Trophoblast cell (in vitro differentiated cells and primary cell): Measurements from ENCODE around the gene KANK2. TPM values are rescaled to one million over a fixed set of nuclear protein-coding genes. Genes with fewer than 3 reads are reported as not detected.

Experiments used
- DNase-seq, 2 donors: peaks; one replicate each; pipeline ENCODE4 v3.0.0-alpha.2; 2016
- H2AFZ ChIP-seq: 2 replicates; pipeline ENCODE4 v1.6.1; 2013; ENCODE audit warnings: low read length, moderate library complexity, mild to moderate bottlenecking; ENCODE audit not compliant: insufficient read depth, poor library complexity
- H2AK5ac ChIP-seq: 2 replicates; pipeline ENCODE4 v1.6.1; 2013; ENCODE audit warnings: mild to moderate bottlenecking, low read length
- H2BK120ac ChIP-seq: 2 replicates; pipeline ENCODE4 v1.6.1; 2013; ENCODE audit warnings: low read length, mild to moderate bottlenecking, moderate library complexity; ENCODE audit not compliant: insufficient read depth, poor library complexity
- H2BK12ac ChIP-seq: 2 replicates; pipeline ENCODE4 v1.6.1; 2013; ENCODE audit warnings: mild to moderate bottlenecking, low read length, moderate library complexity
- H2BK5ac ChIP-seq: 2 replicates; pipeline ENCODE4 v1.6.1; 2013; ENCODE audit warnings: low read length, low read depth, moderate library complexity, mild to moderate bottlenecking; ENCODE audit not compliant: poor library complexity
- H3K14ac ChIP-seq: 2 replicates; pipeline ENCODE4 v1.6.1; 2013; ENCODE audit warnings: mild to moderate bottlenecking, low read length
- H3K18ac ChIP-seq: 2 replicates; pipeline ENCODE4 v1.6.1; 2013; ENCODE audit warnings: mild to moderate bottlenecking, low read length
- H3K23ac ChIP-seq: 2 replicates; pipeline ENCODE4 v1.6.1; 2013; ENCODE audit warnings: low read length
- H3K27ac ChIP-seq: 2 replicates; pipeline ENCODE4 v1.5.1; 2013; ENCODE audit warnings: low read depth, mild to moderate bottlenecking, inconsistent platforms, low read length, moderate library complexity
- H3K27me3 ChIP-seq: 2 replicates; pipeline ENCODE4 v1.6.1; 2013; ENCODE audit warnings: inconsistent platforms, mild to moderate bottlenecking, low read length, moderate library complexity; ENCODE audit not compliant: insufficient read depth
- H3K36me3 ChIP-seq, 2 experiments: 1 replicate in 1 of 2; 2 replicates in 1 of 2; pipeline ENCODE4 v1.6.1; 2013; ENCODE audit warnings: low read length in 2 of 2, mild to moderate bottlenecking in 2 of 2, moderate library complexity in 1 of 2; ENCODE audit not compliant: insufficient read depth in 2 of 2, control insufficient read depth in 1 of 2
- H3K4ac ChIP-seq: 2 replicates; pipeline ENCODE4 v1.6.1; 2013; ENCODE audit warnings: low read depth, mild to moderate bottlenecking, low read length, moderate library complexity
- H3K4me1 ChIP-seq, 2 experiments: 1 replicate in 1 of 2; 2 replicates in 1 of 2; pipeline ENCODE4 v1.6.1; 2013; ENCODE audit warnings: low read length in 2 of 2, mild to moderate bottlenecking in 2 of 2, moderate library complexity in 1 of 2; ENCODE audit not compliant: insufficient read depth in 2 of 2, control insufficient read depth in 1 of 2
- H3K4me2 ChIP-seq: 2 replicates; pipeline ENCODE4 v1.6.1; 2013; ENCODE audit warnings: inconsistent platforms, mild to moderate bottlenecking, low read length, moderate library complexity
- H3K4me3 ChIP-seq: 2 replicates; pipeline ENCODE4 v1.5.1; 2013; ENCODE audit warnings: mild to moderate bottlenecking, low read depth, low read length, inconsistent platforms
- H3K79me1 ChIP-seq: one replicate; pipeline ENCODE4 v1.6.1; 2013; ENCODE audit warnings: low read length
- H3K79me2 ChIP-seq: 2 replicates; pipeline ENCODE4 v1.6.1; 2013; ENCODE audit warnings: low read length, mild to moderate bottlenecking; ENCODE audit not compliant: control insufficient read depth, insufficient read depth, poor library complexity
- H3K9ac ChIP-seq: 2 replicates; pipeline ENCODE4 v1.6.1; 2013; ENCODE audit warnings: mild to moderate bottlenecking, low read length
- H3K9me3 ChIP-seq: 2 replicates; pipeline ENCODE4 v1.6.1; 2013; ENCODE audit warnings: low read depth, mild to moderate bottlenecking, control low read depth, inconsistent platforms, low read length; ENCODE audit not compliant: insufficient read depth
- H4K12ac ChIP-seq: 2 replicates; pipeline ENCODE4 v1.6.1; 2013; ENCODE audit warnings: low read depth, mild to moderate bottlenecking, low read length, moderate library complexity
- H4K8ac ChIP-seq: 2 replicates; pipeline ENCODE4 v1.6.1; 2013; ENCODE audit warnings: low read depth, mild to moderate bottlenecking, low read length, moderate library complexity
- H4K91ac ChIP-seq: one replicate; pipeline ENCODE4 v1.6.1; 2013; ENCODE audit warnings: low read depth, mild to moderate bottlenecking, low read length, moderate library complexity
- WGBS: extraction: QIAGEN DNeasy Blood & Tissue Kit; methylation state at CpG from one replicate; pipeline ENCODE4 v1.1.7; 2013; ENCODE audit warnings: missing lambda C conversion rate; ENCODE audit not compliant: insufficient read length, insufficient coverage; ENCODE audit errors: extremely low coverage; 5-methylcytosine and 5-hydroxymethylcytosine counted together
- polyA plus RNA-seq: library from polyadenylated mRNA; stranded (reverse); fragments of 200-250 nt; gene quantifications from 2 replicates; pipeline ENCODE4 v1.2.3, GENCODE V29; 2013

KANK2 gene
- polyA plus RNA-seq = 35.1 and 36.6 TPM in 2 replicates

DNA sequence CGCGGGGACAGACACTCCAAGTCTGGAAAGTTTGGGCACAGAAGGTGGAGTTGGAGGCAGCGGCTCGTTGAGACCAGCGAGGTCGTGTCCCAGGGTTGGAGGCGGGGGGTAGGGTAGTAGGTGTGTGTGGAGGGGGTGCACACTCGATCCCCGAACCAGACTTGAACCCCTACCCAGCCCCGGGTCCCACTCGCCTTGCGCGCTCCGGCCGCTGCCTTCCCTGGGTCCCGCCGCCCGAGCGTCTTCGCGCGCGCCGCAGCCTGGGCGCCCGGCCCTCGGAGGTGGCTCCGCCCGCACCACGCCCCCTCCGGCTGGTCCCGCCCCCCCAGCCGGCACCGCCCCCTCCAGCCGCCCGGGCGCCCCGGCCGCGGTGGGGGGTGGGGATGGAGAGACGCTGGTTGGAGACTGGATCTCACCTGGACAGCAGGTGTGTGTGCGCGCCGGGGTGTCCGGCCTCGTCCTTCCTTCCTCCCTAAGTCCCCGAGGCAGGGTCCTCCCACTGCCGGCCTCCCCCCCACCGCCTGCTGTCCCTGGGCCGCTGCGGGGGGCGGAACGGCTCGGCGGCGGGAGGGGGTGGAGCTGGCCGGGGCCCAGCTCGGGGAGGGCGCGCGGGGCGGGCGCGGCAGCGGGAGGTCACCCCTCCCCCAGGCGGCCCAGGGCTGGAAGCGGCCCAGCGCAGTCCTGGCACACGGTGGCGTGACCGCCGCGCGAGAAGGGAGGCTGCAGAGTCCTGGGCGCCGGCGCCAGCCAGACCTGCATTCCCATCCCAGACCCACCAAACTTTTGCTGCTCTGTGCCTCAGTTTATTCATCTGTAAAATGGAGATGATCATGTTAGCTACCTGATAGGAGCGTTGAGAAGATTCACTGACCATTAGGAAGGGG, at the start of gene KANK2:
KANK2 (minus strand) TSS at position 255 of the 884 bp plus-strand sequence. CDS start 3,034 bp downstream, outside the sequence.
- peaks cover 2 to 9% of the 10 kb centered on the region in 2 experiments for H3K4me1 ChIP-seq
- H2BK12ac ChIP-seq = peak within 1 kb of the TSS; percentile 60
- H3K27ac ChIP-seq = peak within 1 kb of the TSS; percentile 87
- H3K18ac ChIP-seq = peak within 1 kb of the TSS; percentile 92
- peak within 1 kb of the TSS; percentile 93 for H3K9ac ChIP-seq
- peaks cover 20 to 25% of the 10 kb centered on the region in 2 experiments for H3K36me3 ChIP-seq
- peak within 1 kb of the TSS; percentile 64 for H4K8ac ChIP-seq
- H2BK5ac ChIP-seq = peak within 1 kb of the TSS; percentile 84
- peak; percentile 75 to 86 for DNase-seq
- no peak within 1 kb of the TSS for H3K23ac ChIP-seq
- peaks cover 5% of the 10 kb centered on the region for H3K79me2 ChIP-seq
- H3K27me3 ChIP-seq = no peaks in the 10 kb centered on the region
- peaks cover 2% of the 10 kb centered on the region for H3K9me3 ChIP-seq
- peak within 1 kb of the TSS; percentile 78 for H3K4ac ChIP-seq
- H3K14ac ChIP-seq = peak within 1 kb of the TSS; percentile 86
- H3K79me1 ChIP-seq = peaks cover 5% of the 10 kb centered on the region
- H3K4me2 ChIP-seq = peak within 1 kb of the TSS; percentile 98
- peak within 1 kb of the TSS; percentile 53 for H2AK5ac ChIP-seq
- WGBS = no CpG with 5 or more reads among the region's 78 CpGs
- peak within 1 kb of the TSS; percentile 73 for H4K12ac ChIP-seq
- H2AFZ ChIP-seq = peak within 1 kb of the TSS; percentile 79
- peak within 1 kb of the TSS; percentile 80 for H3K4me3 ChIP-seq
- peak within 1 kb of the TSS; percentile 83 for H4K91ac ChIP-seq
- peak within 1 kb of the TSS; percentile 83 for H2BK120ac ChIP-seq

DNA sequence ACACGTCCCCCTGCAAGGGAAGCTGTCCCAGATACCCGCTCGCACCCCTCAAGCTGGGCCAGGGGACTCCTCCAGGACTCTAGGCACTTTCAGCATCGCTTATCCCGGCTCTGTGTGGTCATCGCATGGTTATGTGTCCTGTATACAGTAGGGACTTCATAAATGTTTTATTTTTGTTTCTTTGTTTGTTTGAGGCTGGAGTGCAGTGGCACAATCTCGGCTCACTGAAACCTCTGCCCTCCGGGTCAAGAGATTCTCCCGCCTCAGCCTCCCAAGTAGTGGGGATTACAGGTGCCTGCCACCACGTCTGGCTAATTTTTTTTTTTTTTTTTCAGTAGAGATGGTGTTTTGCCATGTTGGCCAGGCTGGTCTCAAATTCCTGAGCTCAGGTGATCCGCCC, 49.6 kb upstream of the KANK2 start:
- H3K4ac ChIP-seq = no peak overlapping the region
- peaks cover 4% of the 10 kb centered on the region in 2 experiments for H3K4me1 ChIP-seq
- DNase-seq = no peak
- no peak overlapping the region for H4K8ac ChIP-seq
- H2AK5ac ChIP-seq = no peak overlapping the region
- H3K4me2 ChIP-seq = no peak overlapping the region
- no peak overlapping the region for H4K91ac ChIP-seq
- no peak overlapping the region for H2BK5ac ChIP-seq
- H3K23ac ChIP-seq = no peak overlapping the region
- H3K79me2 ChIP-seq = no peaks in the 10 kb centered on the region
- no CpG with 5 or more reads among the region's 11 CpGs for WGBS
- no peak overlapping the region for H3K27ac ChIP-seq
- no peaks in the 10 kb centered on the region for H3K79me1 ChIP-seq
- peaks cover 1% of the 10 kb centered on the region for H3K9me3 ChIP-seq
- H2BK12ac ChIP-seq = no peak overlapping the region
- no peak overlapping the region for H3K18ac ChIP-seq
- no peak overlapping the region for H2BK120ac ChIP-seq
- H2AFZ ChIP-seq = no peak overlapping the region
- H3K4me3 ChIP-seq = no peak overlapping the region
- no peak overlapping the region for H4K12ac ChIP-seq
- H3K36me3 ChIP-seq = peaks cover 15 to 19% of the 10 kb centered on the region in 2 experiments
- H3K27me3 ChIP-seq = no peaks in the 10 kb centered on the region
- no peak overlapping the region for H3K9ac ChIP-seq
- no peak overlapping the region for H3K14ac ChIP-seq

DNA sequence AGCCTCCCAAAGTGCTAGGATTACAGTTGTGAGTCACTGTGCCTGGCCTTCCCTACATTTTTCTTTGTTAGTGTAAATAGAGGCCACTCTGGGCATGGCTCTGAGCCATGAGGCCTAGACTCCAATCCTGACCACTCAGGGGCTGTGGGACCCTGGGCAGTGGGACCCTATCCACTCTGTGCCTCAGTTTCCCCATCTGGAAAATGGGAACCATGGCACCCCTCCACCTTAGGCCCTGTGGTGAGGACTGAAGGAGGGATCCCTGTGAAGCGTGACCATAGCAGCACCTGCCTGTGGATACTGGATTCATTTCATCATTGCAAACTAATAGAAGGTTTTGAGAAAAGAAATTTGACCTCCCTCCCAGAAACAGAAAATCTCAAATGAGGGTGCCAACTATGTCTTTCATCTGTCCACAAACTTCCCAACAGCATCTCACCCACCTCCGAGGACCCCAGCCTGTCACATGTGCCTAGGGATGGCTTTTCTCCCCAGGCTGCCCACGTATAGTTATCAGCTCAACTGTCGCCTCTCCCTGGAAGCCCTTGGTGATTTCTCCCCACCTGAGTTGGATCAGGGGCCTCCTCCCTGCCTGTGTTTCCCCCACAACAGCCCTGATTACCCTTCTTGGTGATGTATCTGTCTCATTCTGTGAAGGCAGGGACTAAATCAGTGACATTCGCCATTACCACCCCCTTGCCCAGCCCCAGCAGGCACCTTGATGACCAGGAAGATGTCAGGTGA, 47.7 kb upstream of the KANK2 start:
- H4K12ac ChIP-seq = no peak overlapping the region
- no CpG with 5 or more reads among the region's 5 CpGs for WGBS
- H3K79me2 ChIP-seq = no peaks in the 10 kb centered on the region
- H3K4me1 ChIP-seq = peaks cover 4% of the 10 kb centered on the region in 2 experiments
- no peak overlapping the region for H2BK12ac ChIP-seq
- H3K27me3 ChIP-seq = no peaks in the 10 kb centered on the region
- no peak overlapping the region for H2BK120ac ChIP-seq
- H2AFZ ChIP-seq = no peak overlapping the region
- no peak overlapping the region for H3K9ac ChIP-seq
- H3K36me3 ChIP-seq = peaks cover 18 to 20% of the 10 kb centered on the region in 2 experiments
- peaks cover 1% of the 10 kb centered on the region for H3K9me3 ChIP-seq
- H3K4me3 ChIP-seq = no peak overlapping the region
- no peak for DNase-seq
- no peak overlapping the region for H4K8ac ChIP-seq
- no peak overlapping the region for H2AK5ac ChIP-seq
- no peak overlapping the region for H3K23ac ChIP-seq
- no peak overlapping the region for H3K14ac ChIP-seq
- H3K4me2 ChIP-seq = no peak overlapping the region
- no peak overlapping the region for H3K4ac ChIP-seq
- H2BK5ac ChIP-seq = no peak overlapping the region
- no peaks in the 10 kb centered on the region for H3K79me1 ChIP-seq
- no peak overlapping the region for H3K18ac ChIP-seq
- no peak overlapping the region for H3K27ac ChIP-seq
- H4K91ac ChIP-seq = no peak overlapping the region

DNA sequence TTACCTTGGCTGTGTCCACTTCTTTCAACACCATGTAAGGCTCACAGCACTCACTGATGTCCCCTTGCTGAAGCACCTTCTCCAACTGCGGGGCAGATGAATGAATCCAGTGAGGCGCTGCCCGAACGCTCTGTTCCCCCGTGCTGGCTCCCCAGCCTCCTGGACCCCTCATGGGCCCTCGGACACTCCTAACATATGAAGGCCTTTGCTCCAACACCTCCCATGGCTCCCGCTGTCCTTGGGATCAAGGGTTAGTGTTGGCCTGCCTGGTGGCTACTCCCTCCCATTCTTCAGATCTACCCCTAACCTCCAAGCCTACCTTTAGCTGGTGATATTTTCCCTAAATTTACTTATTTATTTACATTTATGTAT, 46.4 kb upstream of the KANK2 start:
- Histone ChIP-seq H2BK5ac (no peak overlapping the region), H3K79me1 (no peaks in the 10 kb centered on the region), H3K79me2 (no peaks in the 10 kb centered on the region), H3K4me2 (peak overlapping the region; percentile 42), H3K4me1 (peaks cover 4% of the 10 kb centered on the region in 2 experiments), H4K91ac (no peak overlapping the region), H4K8ac (no peak overlapping the region), H3K4ac (no peak overlapping the region), H4K12ac (peak overlapping the region; percentile 12), H3K36me3 (peaks cover 20% of the 10 kb centered on the region in 2 experiments), H3K18ac (no peak overlapping the region), H2AK5ac (no peak overlapping the region), H3K27ac (no peak overlapping the region), H3K14ac (no peak overlapping the region), H3K4me3 (no peak overlapping the region), H2BK12ac (no peak overlapping the region), H2BK120ac (no peak overlapping the region), H3K9ac (no peak overlapping the region), H3K9me3 (peaks cover 1% of the 10 kb centered on the region), H3K23ac (no peak overlapping the region), H2AFZ (no peak overlapping the region), H3K27me3 (no peaks in the 10 kb centered on the region)
- DNase-seq = no peak
- no CpG with 5 or more reads among the region's 7 CpGs for WGBS
